ENCODE measurements around the gene ACTL9. TPM values are rescaled to one million over a fixed set of nuclear protein-coding genes. Genes with fewer than 3 reads are reported as not detected.
"Not testable (repeated sequence)": the region's sequence is repeated elsewhere in the genome, so short reads cannot be mapped to it uniquely, and the experiment has no call there.

ACTL9 gene
- total and polyA plus RNA-seq, 2 of the 13 experiments (the other 11 are each of a cell fraction or from before 2014, with no cell fraction given), result not detected

- no peaks in the 10 kb centered on the region for H3K36me3 ChIP-seq (replicated peaks in 1 of 2; ENCODE audit: control insufficient read depth in 1 of 2, insufficient read depth in 2 of 2, low read length in 2 of 2)
- 0% methylated on average over 1 of the region's 1 CpG for WGBS (ENCODE audit: low lambda C conversion rate)
- no peak within 1 kb of the TSS for H3K9ac ChIP-seq (ENCODE audit: insufficient read depth, low read depth, low read length)
- no peaks in the 10 kb centered on the region for H4K20me1 ChIP-seq (ENCODE audit: insufficient read depth, low read length)
- POLR2A ChIA-PET, result no interaction called here
- peaks cover 6% of the 10 kb centered on the region; the same call in 1 of the 2 replicates for H3K9me3 ChIP-seq (ENCODE audit: low read length)
- H3K27ac ChIP-seq (ENCODE audit: extremely low read length, insufficient read depth, low read length), result no peak within 1 kb of the TSS
- H3K4me1 ChIP-seq (ENCODE audit: insufficient read depth, low read length), result no peaks in the 10 kb centered on the region
- H3K4me2 ChIP-seq (ENCODE audit: low read depth, low read length), result no peak within 1 kb of the TSS
- TF ChIP-seq TERF1 (CRISPR knock-in tag; IDR thresholded peaks at IDR 0.05) (no peak), ZNF34 (CRISPR knock-in tag; IDR thresholded peaks at IDR 0.05; ENCODE audit: borderline replicate concordance) (no peak), KAT2B (IDR thresholded peaks at IDR 0.05; ENCODE audit: borderline replicate concordance, low read depth, low read length) (no peak), ZFP36L1 (CRISPR knock-in tag; IDR thresholded peaks at IDR 0.05) (no peak), ESRRA (CRISPR knock-in tag; IDR thresholded peaks at IDR 0.05; ENCODE audit: low read depth) (no peak), POLR2G (IDR thresholded peaks at IDR 0.05; ENCODE audit: low read depth, low read length) (no peak), SRSF1 (optimal IDR thresholded peaks at IDR 0.05; ENCODE audit: low read depth, low read length) (no peak), KAT7 (CRISPR knock-in tag; IDR thresholded peaks at IDR 0.05; ENCODE audit: borderline replicate concordance) (no peak), PLRG1 (conservative IDR thresholded peaks at IDR 0.05) (no peak), ZIK1 (CRISPR knock-in tag; IDR thresholded peaks at IDR 0.05; ENCODE audit: borderline replicate concordance, low read depth) (no peak), SRSF9 (IDR thresholded peaks at IDR 0.05; ENCODE audit: borderline replicate concordance, insufficient read depth, low read depth, low read length, poor library complexity, severe bottlenecking) (no peak), HMGA1 (CRISPR knock-in tag; conservative IDR thresholded peaks at IDR 0.05) (no peak), STAT6 (CRISPR knock-in tag; IDR thresholded peaks at IDR 0.05; ENCODE audit: borderline replicate concordance) (no peak), MED1 (CRISPR knock-in tag; IDR thresholded peaks at IDR 0.05) (no peak), ZNF775 (CRISPR knock-in tag; IDR thresholded peaks at IDR 0.05; ENCODE audit: borderline replicate concordance) (no peak), ZNF12 (CRISPR knock-in tag; IDR thresholded peaks at IDR 0.05) (no peak)
- no peak within 1 kb of the TSS for H3K4me3 ChIP-seq (replicated peaks in 1 of 3; ENCODE audit: insufficient read depth in 1 of 3, low read depth in 2 of 3, low read length in 3 of 3)
- H3K27me3 ChIP-seq (ENCODE audit: control insufficient read depth in 1 of 2, insufficient read depth in 2 of 2, low read length in 2 of 2), result no peaks in the 10 kb centered on the region; a peak in 1 of 5 replicates
- no TSS peak for BruUV-seq (replicated peaks)
- no peak for FAIRE-seq
- in situ Hi-C loops (cut with HindIII; ENCODE audit: extremely low pct_ligation_motif_present, low pct_unique_long_range_greater_than_20kb) (no loop called here), intact Hi-C loops (cut with micrococcal nuclease; ENCODE audit: unreplicated experiment) (no loop called here)
- CTCF ChIA-PET (ENCODE audit: low intra/inter-chr PET ratio, low total read pairs), result no interaction called here
- H3K79me2 ChIP-seq (ENCODE audit: insufficient read depth, low read length), result no peaks in the 10 kb centered on the region
- H2AFZ ChIP-seq (ENCODE audit: low read length), result no peak within 1 kb of the TSS
- DNase-seq (ENCODE audit: low spot score), result no peak
- ATAC-seq, result no peak
Measured at GRCh38 chr19:8721334-8721733, 22.7 kb upstream of the ACTL9 start, which contains the start of gene OR2Z1. Gene OR2Z1 (plus strand): TSS chr19:8721634. CDS start chr19:8731029, 9,395 bp downstream.

- 13% methylated on average over 7 of the region's 7 CpGs for WGBS (ENCODE audit: low lambda C conversion rate)
- H2AFZ ChIP-seq (ENCODE audit: low read length); intact Hi-C loops (cut with micrococcal nuclease; ENCODE audit: unreplicated experiment); BruUV-seq (replicated peaks); H3K36me3 ChIP-seq (replicated peaks in 1 of 2; ENCODE audit: control insufficient read depth in 1 of 2, insufficient read depth in 2 of 2, low read length in 2 of 2); CTCF ChIA-PET (ENCODE audit: low intra/inter-chr PET ratio, low total read pairs); H3K4me3 ChIP-seq (replicated peaks in 1 of 3; ENCODE audit: insufficient read depth in 1 of 3, low read depth in 2 of 3, low read length in 3 of 3); H3K4me2 ChIP-seq (ENCODE audit: low read depth, low read length); H3K79me2 ChIP-seq (ENCODE audit: insufficient read depth, low read length); in situ Hi-C loops (cut with HindIII; ENCODE audit: extremely low pct_ligation_motif_present, low pct_unique_long_range_greater_than_20kb); POLR2A ChIA-PET; H3K4me1 ChIP-seq (ENCODE audit: insufficient read depth, low read length); FAIRE-seq; ATAC-seq; H4K20me1 ChIP-seq (ENCODE audit: insufficient read depth, low read length); H3K9me3 ChIP-seq (ENCODE audit: low read length); H3K9ac ChIP-seq (ENCODE audit: insufficient read depth, low read depth, low read length); H3K27me3 ChIP-seq (ENCODE audit: control insufficient read depth in 1 of 2, insufficient read depth in 2 of 2, low read length in 2 of 2); DNase-seq (ENCODE audit: low spot score); H3K27ac ChIP-seq (ENCODE audit: extremely low read length, insufficient read depth, low read length): not testable (repeated sequence)
Measured at GRCh38 chr19:8710337-8710736, 11.7 kb upstream of the ACTL9 start.

Measured in HepG2 (cell line).